Endodermal cell (in vitro differentiated cells): ENCODE data around the gene C19orf85. TPM values are rescaled to one million over a fixed set of nuclear protein-coding genes. Genes with fewer than 3 reads are reported as not detected.

Source experiments
- DNase-seq: peaks from one replicate; pipeline ENCODE4 v3.0.0-alpha.2; 2017
- H3K27ac ChIP-seq: 2 replicates; pipeline ENCODE4 v1.5.1; 2013; ENCODE audit warnings: mild to moderate bottlenecking, low read depth, low read length, moderate library complexity
- H3K27me3 ChIP-seq: 2 replicates; pipeline ENCODE4 v1.6.1; 2013; ENCODE audit warnings: mild to moderate bottlenecking, low read length, moderate library complexity; ENCODE audit not compliant: insufficient read depth, control insufficient read depth, poor library complexity, severe bottlenecking
- H3K36me3 ChIP-seq: 2 replicates; pipeline ENCODE4 v1.7.0; 2013; ENCODE audit warnings: mild to moderate bottlenecking, low read length, moderate library complexity; ENCODE audit not compliant: control insufficient read depth, insufficient read depth
- H3K4me1 ChIP-seq: one replicate; pipeline ENCODE4 v1.7.0; 2013; ENCODE audit warnings: low read length; ENCODE audit not compliant: control insufficient read depth, insufficient read depth
- H3K4me3 ChIP-seq: 2 replicates; pipeline ENCODE4 v1.5.1; 2013; ENCODE audit warnings: mild to moderate bottlenecking, low read length, moderate library complexity
- H3K9ac ChIP-seq: 2 replicates; pipeline ENCODE4 v1.6.1; 2013; ENCODE audit warnings: mild to moderate bottlenecking, low read length, moderate library complexity; ENCODE audit not compliant: poor library complexity, severe bottlenecking; ENCODE audit errors: extremely low read depth
- H3K9me3 ChIP-seq: 2 replicates; pipeline ENCODE4 v1.6.1; 2013; ENCODE audit warnings: mild to moderate bottlenecking, low read length, moderate library complexity; ENCODE audit not compliant: control insufficient read depth
- H3K27ac Mint-ChIP-seq: 2 replicates; pipeline ENCODE4 v1.8.0; 2020; ENCODE audit warnings: mixed read lengths
- H3K27me3 Mint-ChIP-seq: 2 replicates; pipeline ENCODE4 v1.8.0; 2021; ENCODE audit warnings: mild to moderate bottlenecking, mixed read lengths; ENCODE audit not compliant: insufficient read depth
- H3K36me3 Mint-ChIP-seq: 2 replicates; pipeline ENCODE4 v1.8.0; 2020; ENCODE audit warnings: low read depth, mixed read lengths
- H3K4me1 Mint-ChIP-seq: 2 replicates; pipeline ENCODE4 v1.8.0; 2020; ENCODE audit warnings: mixed read lengths
- H3K4me3 Mint-ChIP-seq: 2 replicates; pipeline ENCODE4 v1.8.0; 2020; ENCODE audit warnings: mild to moderate bottlenecking, moderate library complexity, mixed read lengths
- H3K9me3 Mint-ChIP-seq: 2 replicates; pipeline ENCODE4 v1.8.0; 2020; ENCODE audit warnings: mild to moderate bottlenecking, mixed read lengths
- CTCF ChIP-seq: fragments of 200-600 bp; sonication (generic); conservative IDR thresholded peaks from 2 replicates; pipeline ENCODE4 v1.5.0; 2021; ENCODE audit warnings: antibody characterized with exemption, mild to moderate bottlenecking
- WGBS, 2 experiments: methylation state at CpG; one replicate each; pipeline versions ENCODE4 v1.1.5 to v1.1.7; 2013; ENCODE audit warnings: missing lambda C conversion rate in 2 of 2, mixed read lengths in 1 of 2; ENCODE audit not compliant: insufficient coverage in 1 of 2, insufficient read length in 1 of 2; 5-methylcytosine and 5-hydroxymethylcytosine counted together
- total RNA-seq, 2 donors: library from RNA; stranded (reverse); fragmentation: NEBNext Ultra II Directional in 1 of 2; extraction: Animal tissue kit (Norgen Biotek cat#: 25700) in 1 of 2; gene quantifications; 2 replicates in 1 of 2; 3 replicates in 1 of 2; pipeline ENCODE4 v1.2.1, GENCODE V29; 2021

The C19orf85 gene
- total RNA-seq, 2 donors from 2014 or later: 0.62 to 2.3 TPM

DNA sequence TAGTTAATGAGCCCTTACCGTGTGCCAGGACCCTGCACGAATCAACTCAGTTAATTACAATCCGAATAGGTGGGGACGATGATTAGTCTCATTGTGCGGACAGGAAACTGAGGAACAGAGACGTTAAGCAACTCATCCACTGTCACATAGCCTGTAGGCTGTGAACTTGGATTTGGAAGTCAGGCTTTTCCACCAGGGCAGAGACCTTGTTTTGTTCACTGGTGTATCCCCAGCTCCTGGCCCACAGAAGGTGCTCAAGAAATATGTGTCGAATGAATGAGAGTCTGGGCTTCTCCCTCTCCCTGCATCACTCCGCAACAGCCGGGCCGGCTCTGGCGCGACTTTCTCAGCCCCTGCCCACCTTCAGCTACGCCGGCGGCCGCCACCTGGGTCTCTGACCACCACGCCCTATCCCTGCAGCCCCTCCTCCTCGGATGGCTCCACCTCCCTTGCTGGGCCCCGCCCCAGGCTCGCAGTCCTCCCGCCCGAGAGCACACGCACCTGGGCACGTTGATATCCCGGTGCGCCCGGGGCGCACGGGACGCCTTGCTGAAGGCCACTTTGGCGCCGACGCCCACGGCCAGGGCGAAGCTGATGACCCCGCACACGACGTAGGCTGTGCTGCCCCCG lies 22.7 kb downstream of the C19orf85 start:
- Mint-ChIP-seq H3K9me3 (peaks cover 3% of the 10 kb centered on the region), H3K4me1 (peaks cover 7% of the 10 kb centered on the region), H3K27ac (no peak overlapping the region), H3K36me3 (no peaks in the 10 kb centered on the region), H3K4me3 (peak overlapping the region; percentile 15), H3K27me3 (peaks cover 52% of the 10 kb centered on the region)
- Histone ChIP-seq H3K4me3 (no peak overlapping the region), H3K4me1 (no peaks in the 10 kb centered on the region), H3K27me3 (peaks cover 93% of the 10 kb centered on the region), H3K36me3 (no peaks in the 10 kb centered on the region), H3K27ac (no peak overlapping the region), H3K9ac (no peak overlapping the region), H3K9me3 (no peaks in the 10 kb centered on the region)
- DNase-seq: peak; percentile 89
- WGBS, 2 experiments: 4 to 6% methylated on average over 17 to 38 of the region's 39 CpGs
- TF ChIP-seq CTCF: no peak

DNA sequence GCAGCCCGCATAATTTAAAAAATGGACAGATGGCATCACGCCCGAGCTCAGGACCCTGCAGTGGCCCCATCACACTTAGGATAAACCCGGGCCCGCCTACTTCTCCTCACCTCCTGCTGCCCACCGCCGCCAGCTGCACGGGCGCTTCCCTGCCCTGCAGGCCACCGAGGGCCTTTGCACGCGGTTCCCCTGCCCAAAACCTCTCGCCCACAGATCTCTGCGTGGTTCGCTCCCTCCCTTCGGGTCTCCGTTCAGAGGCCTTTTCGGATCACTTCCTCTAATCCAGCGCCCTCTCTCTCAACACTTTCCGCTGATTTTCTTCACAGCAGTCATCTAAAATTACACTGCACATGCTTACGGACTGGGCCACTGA lies 23.2 kb downstream of the C19orf85 start:
- Histone ChIP-seq H3K9ac (no peak overlapping the region), H3K27me3 (peaks cover 88% of the 10 kb centered on the region), H3K27ac (no peak overlapping the region), H3K9me3 (no peaks in the 10 kb centered on the region), H3K36me3 (no peaks in the 10 kb centered on the region), H3K4me3 (no peak overlapping the region), H3K4me1 (no peaks in the 10 kb centered on the region)
- no peak for TF ChIP-seq CTCF
- Mint-ChIP-seq H3K36me3 (no peaks in the 10 kb centered on the region), H3K4me3 (no peak overlapping the region), H3K9me3 (peaks cover 3% of the 10 kb centered on the region), H3K27me3 (peaks cover 55% of the 10 kb centered on the region), H3K27ac (no peak overlapping the region), H3K4me1 (peaks cover 7% of the 10 kb centered on the region)
- no peak for DNase-seq
- WGBS, 2 experiments: 8 to 14% methylated on average over 18 to 21 of the region's 21 CpGs

- H3K9me3 Mint-ChIP-seq: peaks cover 3% of the 10 kb centered on the region
- no peak overlapping the region for H3K27ac Mint-ChIP-seq
- H3K27ac ChIP-seq: no peak overlapping the region
- no peak overlapping the region for H3K4me3 Mint-ChIP-seq
- peaks cover 55% of the 10 kb centered on the region for H3K27me3 Mint-ChIP-seq
- 17 to 18% methylated on average over 12 to 39 of the region's 39 CpGs for whole genome bisulfite sequencing, 2 experiments
- H3K4me3 ChIP-seq: no peak overlapping the region
- no peaks in the 10 kb centered on the region for H3K9me3 ChIP-seq
- H3K9ac ChIP-seq: no peak overlapping the region
- no peaks in the 10 kb centered on the region for H3K36me3 ChIP-seq
- peaks cover 7% of the 10 kb centered on the region for H3K4me1 Mint-ChIP-seq
- H3K27me3 ChIP-seq: peaks cover 81% of the 10 kb centered on the region
- H3K4me1 ChIP-seq: no peaks in the 10 kb centered on the region
- no peak for TF ChIP-seq CTCF
- H3K36me3 Mint-ChIP-seq: no peaks in the 10 kb centered on the region
- DNase-seq: peak; percentile 91
These were observed 24.0 kb downstream of the C19orf85 start for GRCh38 chr19:55440411-55441105.
